ENCODE results near the gene FARS2. TPM values are rescaled to one million over a fixed set of nuclear protein-coding genes. Genes with fewer than 3 reads are reported as not detected.

FARS2 gene
- total RNA-seq, 2 experiments from 2014 or later = 13.8 to 14.3 TPM

DNA sequence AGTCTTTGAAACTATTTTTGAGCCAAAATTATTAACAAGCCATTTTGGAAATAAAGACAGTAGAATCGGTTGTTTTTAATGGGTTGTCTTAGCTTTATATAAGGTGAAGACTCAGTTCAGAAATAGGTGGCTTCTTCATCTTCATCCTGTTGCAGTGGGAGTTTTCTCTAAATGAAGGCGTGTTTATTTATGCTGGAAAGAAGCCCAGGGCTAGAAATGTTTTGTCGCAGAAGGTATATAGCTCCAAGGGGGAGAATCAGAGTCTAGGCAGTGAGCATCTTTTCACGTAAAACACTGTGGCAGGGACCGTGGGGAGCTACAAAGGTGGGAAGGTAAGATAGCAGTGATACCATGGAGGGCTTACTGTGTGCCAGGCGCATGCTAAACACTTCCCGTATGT lies 34.3 kb downstream of the FARS2 start:
- Histone ChIP-seq H3K79me2 (ENCODE audit: insufficient read depth, low read depth, low read length) (no peaks in the 10 kb centered on the region), H3K9me3 (ENCODE audit: low read length) (no peaks in the 10 kb centered on the region), H3K36me3 (ENCODE audit: insufficient read depth, low read length) (no peaks in the 10 kb centered on the region), H3K27ac (ENCODE audit: low read depth, low read length, poor library complexity, severe bottlenecking) (no peak overlapping the region), H3K4me1 (ENCODE audit: insufficient read depth, low read length, poor library complexity, severe bottlenecking) (no peaks in the 10 kb centered on the region), H3K9me2 (ENCODE audit: insufficient read depth, low read length) (no peaks in the 10 kb centered on the region), H2AFZ (ENCODE audit: low read length) (no peak overlapping the region), H3K4me2 (ENCODE audit: low read length) (no peak overlapping the region), H4K20me1 (ENCODE audit: insufficient read depth, low read length) (0 out of 2 replicates have a peak, but pooled peaks cover 5% of the 10 kb centered on the region), H3K4me3 (ENCODE audit: low read depth, low read length, poor library complexity, severe bottlenecking) (no peak overlapping the region)
- ChIA-PET CTCF (ENCODE audit: unreplicated experiment) (no interaction called here), POLR2A (interaction anchor here (0.6 kb wide), 1 partner anchor 44 kb away, joined by 3 read pairs; no protein-coding TSS in a partner anchor)
- intact Hi-C loops (cut with micrococcal nuclease; ENCODE audit: unreplicated experiment) = no loop called here
- TF ChIP-seq CTCF (conservative IDR thresholded peaks at IDR 0.05; ENCODE audit: low read length) = no peak
- no peak for TF ChIP-seq EZH2phosphoT487 (IDR thresholded peaks at IDR 0.05; ENCODE audit: borderline replicate concordance, low read depth, low read length)
- BruUV-seq (replicated peaks) = no TSS peak
- no peak for DNase-seq (ENCODE audit: low spot score)

- Histone ChIP-seq H3K4me1 (ENCODE audit: insufficient read depth, low read length, poor library complexity, severe bottlenecking) (peaks cover 7% of the 10 kb centered on the region), H3K4me2 (ENCODE audit: low read length) (no peak overlapping the region), H3K36me3 (ENCODE audit: insufficient read depth, low read length) (no peaks in the 10 kb centered on the region), H4K20me1 (ENCODE audit: insufficient read depth, low read length) (peaks cover 2% of the 10 kb centered on the region; the same call in 1 of the 2 replicates), H2AFZ (ENCODE audit: low read length) (no peak overlapping the region), H3K4me3 (ENCODE audit: low read depth, low read length, poor library complexity, severe bottlenecking) (no peak overlapping the region), H3K79me2 (ENCODE audit: insufficient read depth, low read depth, low read length) (no peaks in the 10 kb centered on the region), H3K9me2 (ENCODE audit: insufficient read depth, low read length) (no peaks in the 10 kb centered on the region), H3K27ac (ENCODE audit: low read depth, low read length, poor library complexity, severe bottlenecking) (no peak overlapping the region), H3K9me3 (ENCODE audit: low read length) (no peaks in the 10 kb centered on the region)
- TF ChIP-seq CTCF (conservative IDR thresholded peaks at IDR 0.05; ENCODE audit: low read length) (no peak), EZH2phosphoT487 (IDR thresholded peaks at IDR 0.05; ENCODE audit: borderline replicate concordance, low read depth, low read length) (no peak)
- ChIA-PET CTCF (ENCODE audit: unreplicated experiment) (no interaction called here), POLR2A (interaction anchor here (0.8 kb wide), 2 partner anchors 196 to 221 kb away, joined by 3 to 4 read pairs; no protein-coding TSS in a partner anchor)
- intact Hi-C loops (cut with micrococcal nuclease; ENCODE audit: unreplicated experiment) = loop anchor here (5.0 kb wide), 1 partner anchor 88 kb away; no protein-coding TSS in a partner anchor
- DNase-seq (ENCODE audit: low spot score) = no peak
- BruUV-seq (replicated peaks) = no TSS peak
These were observed 39.0 kb downstream of the FARS2 start for GRCh38 chr6:5300206-5300764.
